Measurements from ENCODE around the gene PMPCA.
"Not testable (repeated sequence)": the region's sequence is repeated elsewhere in the genome, so short reads cannot be mapped to it uniquely, and the experiment has no call there.

The PMPCA gene

GRCh38 chr9:136418182-136419091 is 8.0 kb downstream of the PMPCA start:
- no peak for FAIRE-seq

- no peak for FAIRE-seq
Observed at GRCh38 chr9:136419092-136419420, 8.6 kb downstream of the PMPCA start.

- FAIRE-seq = no peak
Observed at GRCh38 chr9:136421791-136422190, 11.3 kb downstream of the PMPCA start.

GRCh38 chr9:136422876-136423275 is 12.4 kb downstream of the PMPCA start:
- no peak for FAIRE-seq

GRCh38 chr9:136423432-136424146 is 13.1 kb downstream of the PMPCA start:
- no peak for FAIRE-seq

- FAIRE-seq = no peak
Observed at GRCh38 chr9:136424750-136425362, 14.4 kb downstream of the PMPCA start.

GRCh38 chr9:136425367-136425766 is 14.9 kb downstream of the PMPCA start:
- FAIRE-seq = not testable (repeated sequence)

GRCh38 chr9:136426787-136427186 is 16.3 kb downstream of the PMPCA start:
- no peak for FAIRE-seq

- no peak for FAIRE-seq
Observed at GRCh38 chr9:136429075-136429628, 18.7 kb downstream of the PMPCA start.

- no peak for FAIRE-seq
Observed at GRCh38 chr9:136429683-136430491, 19.4 kb downstream of the PMPCA start.

- no peak for FAIRE-seq
Observed at GRCh38 chr9:136430588-136431234, 20.3 kb downstream of the PMPCA start.

- no peak for FAIRE-seq
Observed at GRCh38 chr9:136431782-136432350, 21.4 kb downstream of the PMPCA start.

- no peak for FAIRE-seq
Observed at GRCh38 chr9:136432591-136432990, 22.1 kb downstream of the PMPCA start.

GRCh38 chr9:136433043-136433715 is 22.7 kb downstream of the PMPCA start:
- FAIRE-seq = no peak

- no peak for FAIRE-seq
Observed at GRCh38 chr9:136433849-136434579, 23.6 kb downstream of the PMPCA start.

GRCh38 chr9:136434580-136435169 is 24.2 kb downstream of the PMPCA start:
- no peak for FAIRE-seq

GRCh38 chr9:136436055-136436634 is 25.7 kb downstream of the PMPCA start:
- FAIRE-seq = no peak

- FAIRE-seq = no peak
Observed at GRCh38 chr9:136437430-136437829, 27.0 kb downstream of the PMPCA start.

GRCh38 chr9:136437839-136438547 is 27.5 kb downstream of the PMPCA start:
- FAIRE-seq = no peak

All from islet of Langerhans (tissue), 1 donor.